Measurements from ENCODE around the gene ATP2A3.

The ATP2A3 gene

GRCh38 chr17:3969963-3970362, 5.7 kb upstream of the ATP2A3 start:
- Histone ChIP-seq H3K9ac (no peak overlapping the region), H3K27me3 (ENCODE audit: control insufficient read depth, insufficient read depth, low read length) (no peaks in the 10 kb centered on the region), H3K4me1 (no peaks in the 10 kb centered on the region), H3K27ac (no peak overlapping the region), H3K79me2 (no peaks in the 10 kb centered on the region), H3K4me2 (ENCODE audit: low read length) (no peak overlapping the region), H3K36me3 (ENCODE audit: control insufficient read depth, insufficient read depth, low read length) (no peaks in the 10 kb centered on the region), H2AFZ (no peak overlapping the region), H3K4me3 (ENCODE audit: low read depth, low read length) (no peak overlapping the region), H3K9me3 (ENCODE audit: control insufficient read depth, low read length) (no peaks in the 10 kb centered on the region)
- no peak for TF ChIP-seq CTCF (IDR thresholded peaks at IDR 0.05)

GRCh38 chr17:3968886-3969524, 4.8 kb upstream of the ATP2A3 start:
- H3K79me2 ChIP-seq, result no peaks in the 10 kb centered on the region
- H3K36me3 ChIP-seq (ENCODE audit: control insufficient read depth, insufficient read depth, low read length), result no peaks in the 10 kb centered on the region
- H3K9me3 ChIP-seq (ENCODE audit: control insufficient read depth, low read length), result no peaks in the 10 kb centered on the region
- H3K27me3 ChIP-seq (ENCODE audit: control insufficient read depth, insufficient read depth, low read length), result no peaks in the 10 kb centered on the region
- H3K4me3 ChIP-seq (ENCODE audit: low read depth, low read length), result no peak overlapping the region
- H3K4me1 ChIP-seq, result no peaks in the 10 kb centered on the region
- no peak overlapping the region for H3K4me2 ChIP-seq (ENCODE audit: low read length)
- TF ChIP-seq CTCF (IDR thresholded peaks at IDR 0.05), result no peak
- H2AFZ ChIP-seq, result no peak overlapping the region
- H3K9ac ChIP-seq, result no peak overlapping the region
- H3K27ac ChIP-seq, result no peak overlapping the region

- Histone ChIP-seq H2AFZ (no peak overlapping the region), H3K4me1 (no peaks in the 10 kb centered on the region), H3K27me3 (ENCODE audit: control insufficient read depth, insufficient read depth, low read length) (no peaks in the 10 kb centered on the region), H3K9ac (no peak overlapping the region), H3K9me3 (ENCODE audit: control insufficient read depth, low read length) (no peaks in the 10 kb centered on the region), H3K79me2 (no peaks in the 10 kb centered on the region), H3K4me3 (ENCODE audit: low read depth, low read length) (no peak overlapping the region), H3K36me3 (ENCODE audit: control insufficient read depth, insufficient read depth, low read length) (no peaks in the 10 kb centered on the region), H3K4me2 (ENCODE audit: low read length) (no peak overlapping the region), H3K27ac (no peak overlapping the region)
- TF ChIP-seq CTCF (IDR thresholded peaks at IDR 0.05), result no peak
Measured at GRCh38 chr17:3968015-3968414, 3.8 kb upstream of the ATP2A3 start.

GRCh38 chr17:3966720-3967363, 2.6 kb upstream of the ATP2A3 start:
- Histone ChIP-seq H3K79me2 (no peaks in the 10 kb centered on the region), H2AFZ (no peak overlapping the region), H3K36me3 (ENCODE audit: control insufficient read depth, insufficient read depth, low read length) (no peaks in the 10 kb centered on the region), H3K4me3 (ENCODE audit: low read depth, low read length) (no peak overlapping the region), H3K4me2 (ENCODE audit: low read length) (no peak overlapping the region), H3K4me1 (no peaks in the 10 kb centered on the region), H3K27me3 (ENCODE audit: control insufficient read depth, insufficient read depth, low read length) (no peaks in the 10 kb centered on the region), H3K27ac (no peak overlapping the region), H3K9me3 (ENCODE audit: control insufficient read depth, low read length) (no peaks in the 10 kb centered on the region), H3K9ac (no peak overlapping the region)
- TF ChIP-seq CTCF (IDR thresholded peaks at IDR 0.05), result no peak

All from parathyroid adenoma (tissue), 2 donors.